Measurements from ENCODE around the gene PRC1. TPM values are rescaled to one million over a fixed set of nuclear protein-coding genes. Genes with fewer than 3 reads are reported as not detected.

The PRC1 gene
- total RNA-seq, 4 donors from 2014 or later: 8.1 to 58.0 (median 23.7) TPM

DNA sequence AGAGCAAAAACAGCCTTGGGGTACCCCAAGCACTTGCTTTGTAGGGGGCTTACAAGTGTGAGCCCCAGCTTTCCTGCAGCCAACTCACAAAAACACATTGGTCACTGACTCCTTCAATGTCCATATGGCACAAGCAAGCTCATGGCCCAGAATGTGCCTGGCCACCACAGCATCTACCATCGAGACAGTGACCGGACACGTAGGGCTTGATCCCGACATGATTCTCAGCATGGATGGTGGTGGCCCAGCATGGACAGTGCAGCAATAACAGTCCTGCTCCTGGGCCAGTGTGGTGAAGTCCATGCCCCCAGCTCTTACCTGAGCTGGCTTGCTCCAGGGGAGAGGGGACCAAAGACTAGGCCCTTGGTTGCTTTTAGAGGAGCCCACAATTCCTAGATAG is 53.3 kb downstream of the PRC1 start:
- Histone ChIP-seq H3K4me3 (no peak overlapping the region), H3K9me3 (no peaks in the 10 kb centered on the region), H3K27ac (no peak overlapping the region), H3K36me3 (peaks cover 0 to 58% (median 30%) of the 10 kb centered on the region in 4 donors), H3K4me1 (peaks cover 3 to 10% (median 7%) of the 10 kb centered on the region in 4 donors), H3K27me3 (no peaks in the 10 kb centered on the region)
- TF ChIP-seq, protein P1, sequence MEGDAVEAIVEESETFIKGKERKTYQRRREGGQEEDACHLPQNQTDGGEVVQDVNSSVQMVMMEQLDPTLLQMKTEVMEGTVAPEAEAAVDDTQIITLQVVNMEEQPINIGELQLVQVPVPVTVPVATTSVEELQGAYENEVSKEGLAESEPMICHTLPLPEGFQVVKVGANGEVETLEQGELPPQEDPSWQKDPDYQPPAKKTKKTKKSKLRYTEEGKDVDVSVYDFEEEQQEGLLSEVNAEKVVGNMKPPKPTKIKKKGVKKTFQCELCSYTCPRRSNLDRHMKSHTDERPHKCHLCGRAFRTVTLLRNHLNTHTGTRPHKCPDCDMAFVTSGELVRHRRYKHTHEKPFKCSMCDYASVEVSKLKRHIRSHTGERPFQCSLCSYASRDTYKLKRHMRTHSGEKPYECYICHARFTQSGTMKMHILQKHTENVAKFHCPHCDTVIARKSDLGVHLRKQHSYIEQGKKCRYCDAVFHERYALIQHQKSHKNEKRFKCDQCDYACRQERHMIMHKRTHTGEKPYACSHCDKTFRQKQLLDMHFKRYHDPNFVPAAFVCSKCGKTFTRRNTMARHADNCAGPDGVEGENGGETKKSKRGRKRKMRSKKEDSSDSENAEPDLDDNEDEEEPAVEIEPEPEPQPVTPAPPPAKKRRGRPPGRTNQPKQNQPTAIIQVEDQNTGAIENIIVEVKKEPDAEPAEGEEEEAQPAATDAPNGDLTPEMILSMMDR (IDR thresholded peaks at IDR 0.05): no peak
- TF ChIP-seq EP300 (IDR thresholded peaks at IDR 0.05; ENCODE audit: low read depth) (no peak), POLR2AphosphoS5 (IDR thresholded peaks at IDR 0.05) (no peak), POLR2A (IDR thresholded peaks at IDR 0.05) (no peak)
- DNase-seq: no peak
- intact Hi-C loops (cut with DNase I; ENCODE audit: low total_unique reads): no loop called here
- in situ Hi-C loops (cut with MboI; ENCODE audit: low pct_ligation_motif_present in 1 of 4, low pct_unique_long_range_greater_than_20kb in 1 of 4, low sequenced_read_pairs in 3 of 4): no loop called here
- 98% methylated on average over 4 of the region's 4 CpGs; no CpG with 5 or more reads in 1 of the 2 donors for WGBS, 2 donors (ENCODE audit: low coverage in 1 of 2)

DNA sequence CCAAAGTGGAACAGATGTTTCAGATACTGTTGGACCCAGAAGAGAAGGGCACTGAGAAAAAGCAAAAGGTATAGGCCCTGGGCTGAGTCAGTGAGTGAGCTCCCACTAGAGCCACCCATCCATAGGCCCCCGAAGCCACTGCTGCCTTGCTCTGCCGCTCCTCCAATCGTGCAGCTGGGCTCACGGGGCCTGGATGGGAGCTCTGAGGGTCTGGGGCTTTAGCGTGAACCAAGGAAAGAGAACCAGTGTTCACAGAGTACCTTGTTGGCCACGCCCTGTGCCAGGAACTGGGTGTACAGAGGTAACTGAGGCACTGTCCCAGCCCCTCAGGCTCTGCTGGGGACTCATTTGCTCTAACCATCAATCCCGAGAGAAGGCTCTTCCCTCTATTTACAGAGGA is 54.6 kb downstream of the PRC1 start:
- Histone ChIP-seq H3K27ac (no peak overlapping the region), H3K36me3 (peaks cover 0 to 52% (median 27%) of the 10 kb centered on the region in 4 donors), H3K4me3 (no peak overlapping the region), H3K4me1 (peaks cover 4 to 16% (median 12%) of the 10 kb centered on the region in 4 donors), H3K27me3 (no peaks in the 10 kb centered on the region), H3K9me3 (no peaks in the 10 kb centered on the region)
- intact Hi-C loops (cut with DNase I; ENCODE audit: low total_unique reads) (no loop called here), in situ Hi-C loops (cut with MboI; ENCODE audit: low pct_ligation_motif_present in 1 of 4, low pct_unique_long_range_greater_than_20kb in 1 of 4, low sequenced_read_pairs in 3 of 4) (no loop called here)
- 85% methylated on average over 7 of the region's 7 CpGs; no CpG with 5 or more reads in 1 of the 2 donors for WGBS, 2 donors (ENCODE audit: low coverage in 1 of 2)
- no peak for DNase-seq
- TF ChIP-seq POLR2AphosphoS5 (IDR thresholded peaks at IDR 0.05): no peak
- no peak for TF ChIP-seq EP300 (IDR thresholded peaks at IDR 0.05; ENCODE audit: low read depth)
- TF ChIP-seq, protein P1 (IDR thresholded peaks at IDR 0.05): no peak
- TF ChIP-seq POLR2A (IDR thresholded peaks at IDR 0.05): no peak

GRCh38 chr15:90938261-90938660 is 56.1 kb downstream of the PRC1 start:
- DNase-seq: no peak
- intact Hi-C loops (cut with DNase I; ENCODE audit: low total_unique reads) (no loop called here), in situ Hi-C loops (cut with MboI; ENCODE audit: low pct_ligation_motif_present in 1 of 4, low pct_unique_long_range_greater_than_20kb in 1 of 4, low sequenced_read_pairs in 3 of 4) (no loop called here)
- H3K27me3 ChIP-seq: no peaks in the 10 kb centered on the region
- H3K36me3 ChIP-seq: peaks cover 0 to 38% (median 18%) of the 10 kb centered on the region in 4 donors
- peaks cover 14 to 28% (median 23%) of the 10 kb centered on the region in 4 donors for H3K4me1 ChIP-seq
- WGBS, 2 donors (ENCODE audit: low coverage in 1 of 2): 93 to 100% methylated on average over 4 to 5 of the region's 5 CpGs
- TF ChIP-seq POLR2A (IDR thresholded peaks at IDR 0.05) (no peak), POLR2AphosphoS5 (IDR thresholded peaks at IDR 0.05) (no peak), EP300 (IDR thresholded peaks at IDR 0.05; ENCODE audit: low read depth) (no peak)
- TF ChIP-seq, protein P1 (IDR thresholded peaks at IDR 0.05): no peak
- no peak overlapping the region for H3K4me3 ChIP-seq
- H3K9me3 ChIP-seq: no peaks in the 10 kb centered on the region
- no peak overlapping the region for H3K27ac ChIP-seq

DNA sequence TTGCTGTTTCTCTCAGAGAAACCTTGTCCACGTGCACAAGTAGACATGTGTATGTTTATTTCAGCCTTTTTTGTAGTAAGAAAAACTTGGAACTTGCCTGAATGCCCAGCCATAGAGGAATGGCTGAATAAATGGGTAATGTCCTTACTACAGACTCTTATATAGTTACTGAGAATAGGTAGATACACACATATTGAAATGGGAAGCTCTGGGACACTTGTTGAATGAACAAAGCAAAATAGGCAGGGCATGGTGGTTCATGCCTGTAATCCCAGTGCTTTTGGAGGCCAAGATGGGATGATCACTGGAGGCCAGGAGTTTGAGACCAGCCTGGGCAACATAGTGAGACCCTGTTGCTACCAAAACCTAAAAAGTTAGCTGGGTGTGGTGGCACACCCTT is 57.5 kb downstream of the PRC1 start:
- intact Hi-C loops (cut with DNase I; ENCODE audit: low total_unique reads): no loop called here
- H3K36me3 ChIP-seq: peaks cover 0 to 25% (median 10%) of the 10 kb centered on the region in 4 donors
- WGBS, 2 donors (ENCODE audit: low coverage in 1 of 2): 80 to 82% methylated on average over 1 of the region's 1 CpG
- no peaks in the 10 kb centered on the region for H3K27me3 ChIP-seq
- no peaks in the 10 kb centered on the region for H3K9me3 ChIP-seq
- peaks cover 14 to 34% (median 24%) of the 10 kb centered on the region in 4 donors for H3K4me1 ChIP-seq
- H3K27ac ChIP-seq: no peak overlapping the region
- H3K4me3 ChIP-seq: no peak overlapping the region
- TF ChIP-seq POLR2AphosphoS5 (IDR thresholded peaks at IDR 0.05) (no peak), POLR2A (IDR thresholded peaks at IDR 0.05) (no peak), EP300 (IDR thresholded peaks at IDR 0.05; ENCODE audit: low read depth) (no peak)
- TF ChIP-seq, protein P1 (IDR thresholded peaks at IDR 0.05): no peak
- in situ Hi-C loops (cut with MboI; ENCODE audit: low pct_ligation_motif_present in 1 of 4, low pct_unique_long_range_greater_than_20kb in 1 of 4, low sequenced_read_pairs in 3 of 4): no loop called here
- no peak for DNase-seq

Data from transverse colon (tissue), 4 donors.